ENCODE data around the gene DGLUCY. TPM values are rescaled to one million over a fixed set of nuclear protein-coding genes. Genes with fewer than 3 reads are reported as not detected.

The DGLUCY gene
- total and polyA plus RNA-seq, 2 of the 13 experiments (the other 11 are each of a cell fraction or from before 2014, with no cell fraction given): 14.8 to 36.3 TPM

- H3K27me3 ChIP-seq (ENCODE audit: control insufficient read depth in 1 of 2, insufficient read depth in 2 of 2, low read length in 2 of 2): no peaks in the 10 kb centered on the region
- WGBS (ENCODE audit: low lambda C conversion rate): 98% methylated on average over 22 of the region's 43 CpGs
- intact Hi-C loops (cut with micrococcal nuclease; ENCODE audit: unreplicated experiment): no loop called here
- no peak overlapping the region for H2AFZ ChIP-seq (ENCODE audit: low read length)
- no peak overlapping the region for H3K9ac ChIP-seq (ENCODE audit: insufficient read depth, low read depth, low read length)
- BruUV-seq (replicated peaks): no TSS peak
- H3K4me3 ChIP-seq (replicated peaks in 1 of 3; ENCODE audit: insufficient read depth in 1 of 3, low read depth in 2 of 3, low read length in 3 of 3): no peak overlapping the region
- no peak overlapping the region for H3K27ac ChIP-seq (ENCODE audit: extremely low read length, insufficient read depth, low read length)
- in situ Hi-C loops (cut with HindIII; ENCODE audit: extremely low pct_ligation_motif_present, low pct_unique_long_range_greater_than_20kb): no loop called here
- H3K79me2 ChIP-seq (ENCODE audit: insufficient read depth, low read length): no peaks in the 10 kb centered on the region
- ChIA-PET POLR2A (no interaction called here), CTCF (ENCODE audit: low intra/inter-chr PET ratio, low total read pairs) (no interaction called here)
- TF ChIP-seq RARG (CRISPR knock-in tag; IDR thresholded peaks at IDR 0.05; ENCODE audit: low read depth) (no peak), MAZ (IDR thresholded peaks at IDR 0.05; ENCODE audit: borderline replicate concordance, low read depth, low read length) (no peak), MAZ (CRISPR knock-in tag; IDR thresholded peaks at IDR 0.05; ENCODE audit: low read depth) (no peak), ZNF777 (CRISPR knock-in tag; IDR thresholded peaks at IDR 0.05) (no peak), ZNF800 (CRISPR knock-in tag; IDR thresholded peaks at IDR 0.05) (no peak), ZNF337 (CRISPR knock-in tag; IDR thresholded peaks at IDR 0.05; ENCODE audit: borderline replicate concordance, low read depth) (no peak), ZFP36L1 (CRISPR knock-in tag; IDR thresholded peaks at IDR 0.05) (no peak)
- H3K9me3 ChIP-seq (ENCODE audit: low read length): no peaks in the 10 kb centered on the region
- no peaks in the 10 kb centered on the region for H4K20me1 ChIP-seq (ENCODE audit: insufficient read depth, low read length)
- no peak for ATAC-seq
- peaks cover 4 to 12% of the 10 kb centered on the region in 2 experiments; a peak in 4 of 5 replicates for H3K36me3 ChIP-seq (replicated peaks in 1 of 2; ENCODE audit: control insufficient read depth in 1 of 2, insufficient read depth in 2 of 2, low read length in 2 of 2)
- FAIRE-seq: no peak
- no peak overlapping the region for H3K4me2 ChIP-seq (ENCODE audit: low read depth, low read length)
- peaks cover 6% of the 10 kb centered on the region; the same call in 1 of the 2 replicates for H3K4me1 ChIP-seq (ENCODE audit: insufficient read depth, low read length)
- no peak for DNase-seq (ENCODE audit: low spot score)
Measured at GRCh38 chr14:91272341-91273272, 158.7 kb downstream of the DGLUCY start.

All from HepG2 (cell line).